Amygdala (tissue), 56 donors: Measurements from ENCODE around the gene GUCY1A1.

ENCODE experiments used
- DNase-seq, 56 donors: peaks; one replicate each; lab custom pipeline; 2025; lab: John Stamatoyannopoulos, UW

GUCY1A1 gene

DNA sequence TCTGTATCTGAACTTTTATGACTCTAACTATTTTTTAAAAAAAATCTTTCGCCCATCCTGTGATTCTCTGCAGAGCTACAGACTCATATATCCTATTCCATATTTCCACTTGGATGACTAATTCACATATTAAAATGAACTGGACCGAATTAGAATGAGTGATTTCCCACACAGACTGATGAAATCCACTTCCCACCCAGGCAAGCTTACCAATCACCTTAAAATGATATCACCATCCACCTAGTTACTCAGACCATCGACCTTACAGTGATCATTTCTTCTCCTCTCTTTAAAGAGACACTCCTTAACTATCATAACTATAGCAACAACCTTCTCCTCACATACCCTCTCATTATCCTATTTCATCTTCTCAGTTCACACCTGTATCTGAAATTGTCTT lies 58.1 kb downstream of the GUCY1A1 start:
- no peak for DNase-seq

DNA sequence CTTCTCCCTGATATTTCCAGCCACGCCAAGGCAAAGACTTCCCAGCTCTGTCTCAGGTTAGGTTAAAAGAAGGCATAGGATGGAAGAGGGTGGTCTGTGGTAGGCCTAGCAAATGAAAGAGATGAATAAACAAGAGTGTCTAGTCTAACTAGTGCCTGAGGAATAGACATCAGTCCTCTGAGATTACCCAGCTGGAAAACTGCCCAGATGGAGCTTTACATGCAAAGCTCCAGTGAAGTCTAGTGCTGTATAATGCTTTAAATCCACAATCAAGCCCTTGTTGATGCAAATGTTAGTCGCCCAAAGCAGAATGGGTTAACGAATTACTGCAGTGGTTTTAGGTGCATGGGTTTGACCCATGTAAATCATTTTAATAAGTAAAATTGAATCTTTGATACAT lies 67.4 kb downstream of the GUCY1A1 start:
- DNase-seq, result peak in 1 of 56 donors; percentile 1

DNA sequence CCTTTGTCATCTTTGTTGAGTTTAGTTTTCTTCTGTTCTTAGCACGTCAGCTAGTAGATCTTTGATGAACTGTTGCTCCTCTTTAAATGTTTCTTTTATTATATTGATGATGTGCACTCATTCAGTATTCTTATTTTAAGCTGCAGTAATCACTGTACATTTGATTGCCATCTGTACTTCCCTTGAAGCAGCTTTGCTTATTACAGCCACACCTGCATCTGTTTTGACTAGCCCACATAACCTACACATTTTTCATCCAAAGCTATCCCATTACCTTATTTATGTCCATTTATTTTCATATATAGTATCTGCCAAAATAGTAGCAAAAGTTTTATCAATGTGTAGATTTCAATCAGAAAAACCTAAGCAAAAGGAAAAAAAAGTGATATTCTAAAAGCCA lies 68.3 kb downstream of the GUCY1A1 start:
- no peak for DNase-seq

DNA sequence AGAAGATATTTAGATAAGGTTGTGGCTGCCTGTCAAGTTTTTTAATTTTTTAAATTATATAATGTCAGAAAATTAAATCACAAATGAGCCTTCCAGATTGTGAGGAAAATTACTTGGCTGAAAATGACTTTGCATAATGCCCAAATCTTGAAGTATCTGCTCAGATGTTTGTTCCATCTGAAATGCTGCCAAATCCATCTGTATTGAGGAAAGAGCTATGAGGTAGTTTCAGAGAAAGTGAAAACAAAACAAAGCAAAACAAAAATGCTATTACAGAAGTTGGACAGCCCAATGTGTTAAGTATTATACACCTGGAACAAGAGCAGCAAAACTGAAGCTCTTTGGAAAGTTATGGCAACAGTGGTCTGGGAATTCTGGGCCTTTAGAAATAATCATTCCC lies 68.8 kb downstream of the GUCY1A1 start:
- DNase-seq, result no peak

DNA sequence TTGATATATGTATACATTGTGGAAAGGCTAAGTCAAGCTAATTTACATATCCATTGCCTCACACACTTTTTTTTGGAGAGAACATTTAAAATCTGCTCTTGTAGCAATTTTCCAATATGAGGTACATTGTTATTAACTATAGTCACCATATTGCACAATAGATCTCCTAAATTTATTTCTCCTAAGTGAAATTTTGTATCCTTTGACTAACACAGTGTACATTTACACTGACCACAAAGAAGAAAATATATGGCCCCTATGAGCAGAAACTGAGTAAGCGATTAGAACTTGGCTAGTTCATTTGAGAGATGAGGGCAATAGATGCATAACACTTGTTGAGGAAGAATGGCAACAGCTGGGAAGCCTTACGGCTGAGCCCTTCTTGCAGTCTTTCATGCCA lies 71.9 kb downstream of the GUCY1A1 start:
- DNase-seq, result no peak

DNA sequence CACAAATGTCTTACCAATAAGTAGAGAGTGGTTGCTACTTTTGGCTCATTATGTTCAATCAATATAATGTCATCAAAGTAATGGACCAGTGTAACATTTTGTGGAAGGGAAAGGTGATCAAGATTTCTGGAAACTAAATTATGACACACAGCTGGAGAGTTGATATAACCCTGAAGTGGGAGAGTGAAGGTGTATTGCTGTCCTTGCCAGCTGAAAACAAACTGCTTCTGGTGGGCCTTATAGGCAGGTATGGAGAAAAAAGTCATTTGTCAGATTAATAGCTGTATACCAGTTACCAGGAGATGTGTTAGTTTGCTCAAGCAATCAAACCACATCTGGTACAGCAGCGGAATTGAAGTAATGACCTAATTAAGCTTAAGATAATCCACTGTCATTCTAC lies 74.9 kb downstream of the GUCY1A1 start:
- DNase-seq, result no peak

GRCh38 chr4:155742310-155743015 lies 75.8 kb downstream of the GUCY1A1 start:
- DNase-seq, result no peak

GRCh38 chr4:155745984-155746383 lies 79.3 kb downstream of the GUCY1A1 start:
- no peak for DNase-seq

DNA sequence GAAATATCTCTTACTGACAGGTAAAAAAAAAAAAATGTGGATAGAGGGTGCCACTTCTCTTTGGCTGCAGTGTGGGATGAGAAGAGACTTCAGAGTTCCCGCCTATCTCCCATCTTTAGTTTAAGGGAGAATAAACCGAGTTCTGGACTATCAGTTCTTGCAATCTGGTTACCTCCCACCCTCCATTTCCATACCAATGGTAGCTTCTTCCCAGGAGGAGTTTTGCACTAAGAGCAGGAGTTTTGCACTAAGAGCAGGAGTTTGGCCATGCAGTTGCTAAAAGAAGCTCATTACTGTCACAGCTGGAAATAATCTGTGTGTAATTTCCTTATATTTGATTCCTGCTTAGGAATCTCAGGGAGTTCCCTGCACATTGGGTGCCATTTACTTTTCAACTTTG lies 81.4 kb downstream of the GUCY1A1 start:
- no peak for DNase-seq

DNA sequence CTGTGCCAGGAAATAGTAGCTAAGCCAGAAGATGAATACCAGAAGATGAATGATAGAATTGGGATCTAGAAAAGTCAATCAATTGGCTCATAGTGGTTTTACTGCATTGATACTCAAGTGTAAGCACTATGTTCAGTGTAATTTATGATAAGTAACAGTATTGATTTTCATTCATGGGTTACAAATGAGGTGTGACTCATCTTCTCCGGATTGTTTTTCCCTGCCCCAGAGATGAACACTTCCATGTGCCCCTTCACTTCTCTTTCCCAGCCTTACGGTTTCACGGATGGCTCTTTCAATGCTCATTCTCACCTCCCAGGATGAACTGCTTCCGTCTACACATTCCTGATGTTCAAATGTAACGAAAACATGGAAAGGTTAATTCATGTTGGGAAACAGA lies 82.4 kb downstream of the GUCY1A1 start:
- DNase-seq, result no peak

- no peak for DNase-seq
Measured at GRCh38 chr4:155751569-155751968, 84.9 kb downstream of the GUCY1A1 start.

DNA sequence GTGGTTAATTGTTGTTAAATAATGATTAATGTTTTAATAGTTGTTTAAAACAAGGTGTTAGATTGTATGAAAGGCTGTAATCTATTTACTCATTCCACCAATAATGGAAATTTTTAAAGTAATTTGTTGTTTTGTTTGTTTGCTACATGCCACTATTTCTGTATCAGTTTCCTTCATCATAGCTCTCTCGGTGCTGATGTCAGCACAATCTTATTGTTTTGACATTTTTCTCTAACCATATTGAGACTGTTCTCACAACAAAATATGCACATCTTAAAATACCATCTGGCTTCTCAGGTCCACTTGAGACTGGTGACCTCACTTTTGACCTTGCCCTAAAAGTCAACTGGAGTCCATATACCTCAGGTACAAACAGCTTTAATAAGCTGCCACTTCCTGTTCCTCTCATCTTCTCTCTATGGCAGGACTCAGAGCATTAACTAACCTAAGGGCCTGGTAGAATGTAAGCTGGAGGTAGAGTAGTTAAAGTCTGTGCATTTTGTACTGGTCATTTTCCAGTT lies 91.2 kb downstream of the GUCY1A1 start:
- DNase-seq, result no peak

GRCh38 chr4:155758481-155759371 lies 92.1 kb downstream of the GUCY1A1 start, which contains the start of gene GUCY1B1:
GUCY1B1 (plus strand) TSS chr4:155759021; CDS start chr4:155759141, 120 bp downstream.
- peak; percentile 57 to 98 (median 94) for DNase-seq

DNA sequence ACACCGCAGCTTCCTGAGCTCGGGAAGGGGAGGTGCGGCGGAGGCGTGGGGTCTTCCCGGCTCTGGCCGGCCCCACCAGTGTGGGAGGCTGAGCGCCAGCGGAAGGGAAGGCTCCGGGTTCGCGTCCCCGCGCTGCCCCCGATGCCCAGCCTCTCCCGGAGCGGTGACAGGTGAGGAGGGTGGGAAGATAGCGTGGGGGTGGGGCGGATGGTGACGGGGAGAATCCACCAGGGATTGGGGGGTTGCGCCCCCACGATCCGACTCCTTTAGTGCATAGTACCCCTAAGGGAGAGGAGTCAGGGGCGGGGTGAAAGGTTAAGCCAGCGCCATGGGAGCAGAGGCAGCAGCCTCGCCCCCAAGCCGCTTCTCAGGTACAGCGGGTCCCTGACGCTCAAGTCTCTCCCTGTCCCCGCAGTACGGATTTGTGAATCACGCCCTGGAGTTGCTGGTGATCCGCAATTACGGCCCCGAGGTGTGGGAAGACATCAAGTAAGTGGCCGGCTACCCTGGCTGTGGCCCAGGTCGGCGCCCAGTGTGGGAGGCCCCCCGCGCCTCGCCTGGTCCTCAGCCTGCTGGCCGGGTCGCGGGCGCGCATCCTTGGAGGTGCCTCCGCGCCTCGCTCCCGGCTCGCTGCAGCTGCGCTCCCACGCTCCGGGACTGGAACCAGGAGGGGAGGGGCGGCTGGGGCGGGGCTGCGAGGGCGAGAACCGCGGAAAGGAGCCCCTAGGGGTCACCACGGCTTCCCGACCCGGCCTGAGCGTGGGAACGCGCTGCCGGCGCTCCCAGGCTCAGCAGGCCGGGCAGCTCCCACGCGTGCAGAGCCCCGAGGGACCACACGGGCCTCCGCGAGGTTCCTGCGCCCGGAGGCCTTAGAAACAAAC lies 93.0 kb downstream of the GUCY1A1 start:
- DNase-seq, result peak in 45 of 56 donors; percentile 3 to 67 (median 32)

DNA sequence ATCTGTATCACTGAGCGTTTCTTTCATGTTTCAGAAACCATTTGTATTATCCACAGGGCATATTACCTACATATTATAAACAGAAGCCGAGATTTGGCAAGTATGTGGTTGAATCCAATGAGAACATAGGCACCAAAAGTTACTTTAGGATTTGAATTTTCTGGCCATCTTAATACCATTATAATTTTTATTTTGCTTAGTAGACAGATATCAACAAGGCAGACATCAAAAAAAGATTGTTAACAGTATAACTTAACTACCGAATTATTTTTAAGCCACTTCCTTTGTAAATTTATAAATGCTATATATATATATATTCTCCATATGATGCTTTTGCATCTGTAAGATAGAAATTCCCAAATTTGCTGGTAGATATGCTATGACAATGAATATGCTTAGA lies 94.4 kb downstream of the GUCY1A1 start:
- DNase-seq, result no peak

- DNase-seq, result no peak
Measured at GRCh38 chr4:155761916-155762315, 95.3 kb downstream of the GUCY1A1 start.

DNA sequence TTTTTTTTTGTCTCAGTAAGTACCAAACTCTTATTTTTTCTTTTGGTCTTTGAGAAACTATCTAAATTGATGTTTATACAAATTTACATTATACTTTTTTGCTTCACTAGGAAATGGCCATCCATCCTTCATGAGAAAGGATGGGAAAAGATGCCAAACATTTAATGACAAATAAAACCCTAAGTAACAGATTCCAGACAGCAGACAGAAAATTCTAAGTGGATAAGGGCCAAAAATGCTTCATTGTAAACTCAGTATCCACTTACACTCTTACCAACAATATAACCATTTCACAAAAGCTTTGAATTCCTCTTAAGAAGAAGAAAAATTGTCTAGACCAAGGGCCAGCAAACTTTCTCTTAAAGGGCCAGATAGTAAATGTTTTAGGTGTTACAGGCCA lies 95.7 kb downstream of the GUCY1A1 start:
- DNase-seq, result no peak

GRCh38 chr4:155763551-155763950 lies 96.9 kb downstream of the GUCY1A1 start:
- no peak for DNase-seq

DNA sequence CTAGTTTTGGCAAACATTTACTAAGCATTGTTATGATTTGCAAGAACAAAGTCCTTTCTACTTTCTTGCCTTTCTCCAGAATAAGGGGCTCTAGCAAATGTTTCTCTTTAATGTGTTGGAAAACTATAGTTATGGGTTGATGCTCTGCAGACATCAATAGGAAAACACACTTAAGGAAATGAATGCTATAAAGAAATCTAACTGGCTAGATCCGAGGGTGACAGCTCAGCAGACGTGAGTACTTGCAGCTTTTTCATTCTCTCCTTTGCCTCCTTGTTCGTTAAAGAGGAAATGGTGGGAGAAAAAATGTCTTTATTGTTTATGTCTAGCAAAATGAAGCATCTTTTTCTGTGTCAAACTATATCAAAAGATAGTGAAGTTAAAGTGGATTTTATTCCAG lies 98.5 kb downstream of the GUCY1A1 start:
- DNase-seq, result no peak

DNA sequence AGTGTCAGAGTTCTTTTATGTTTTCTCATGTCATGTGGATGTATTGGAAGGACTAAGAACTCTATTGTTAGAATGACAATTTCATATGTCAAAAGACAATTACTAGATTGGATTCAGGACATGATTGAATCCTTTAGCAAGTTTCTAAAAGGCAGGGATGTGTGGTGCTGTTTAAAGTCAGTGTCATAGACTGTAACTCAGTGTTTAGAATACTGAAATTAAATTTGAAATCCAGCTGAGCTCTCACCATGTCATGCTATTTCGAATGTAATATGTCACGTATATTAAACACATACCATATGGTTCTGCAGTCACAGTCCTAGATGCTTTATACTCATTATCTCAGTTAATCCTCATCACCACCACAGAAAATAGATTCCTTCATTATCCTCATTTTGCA lies 100.0 kb downstream of the GUCY1A1 start:
- no peak for DNase-seq

DNA sequence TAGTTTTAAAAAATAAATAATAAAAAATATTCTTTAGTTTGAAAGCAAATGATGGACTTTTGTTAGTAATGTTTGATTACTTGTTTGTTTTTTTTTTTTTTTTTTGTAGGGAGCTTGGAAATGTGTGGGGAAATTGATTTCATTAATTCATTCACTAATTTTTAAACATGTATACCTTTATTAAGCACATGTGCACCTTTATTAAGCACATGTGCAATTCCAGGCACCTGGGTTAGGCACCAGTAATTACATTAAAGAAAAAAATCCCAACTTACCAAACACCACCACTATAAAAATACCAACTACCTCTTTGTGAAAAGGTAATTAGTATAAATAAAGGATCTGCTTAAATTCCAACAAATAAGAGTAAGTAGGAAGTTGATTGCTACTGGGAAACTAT lies 101.7 kb downstream of the GUCY1A1 start:
- no peak for DNase-seq
